ENCODE results near the gene SNTB2.
"Not testable (repeated sequence)": the region's sequence is repeated elsewhere in the genome, so short reads cannot be mapped to it uniquely, and the experiment has no call there.

The SNTB2 gene

DNA sequence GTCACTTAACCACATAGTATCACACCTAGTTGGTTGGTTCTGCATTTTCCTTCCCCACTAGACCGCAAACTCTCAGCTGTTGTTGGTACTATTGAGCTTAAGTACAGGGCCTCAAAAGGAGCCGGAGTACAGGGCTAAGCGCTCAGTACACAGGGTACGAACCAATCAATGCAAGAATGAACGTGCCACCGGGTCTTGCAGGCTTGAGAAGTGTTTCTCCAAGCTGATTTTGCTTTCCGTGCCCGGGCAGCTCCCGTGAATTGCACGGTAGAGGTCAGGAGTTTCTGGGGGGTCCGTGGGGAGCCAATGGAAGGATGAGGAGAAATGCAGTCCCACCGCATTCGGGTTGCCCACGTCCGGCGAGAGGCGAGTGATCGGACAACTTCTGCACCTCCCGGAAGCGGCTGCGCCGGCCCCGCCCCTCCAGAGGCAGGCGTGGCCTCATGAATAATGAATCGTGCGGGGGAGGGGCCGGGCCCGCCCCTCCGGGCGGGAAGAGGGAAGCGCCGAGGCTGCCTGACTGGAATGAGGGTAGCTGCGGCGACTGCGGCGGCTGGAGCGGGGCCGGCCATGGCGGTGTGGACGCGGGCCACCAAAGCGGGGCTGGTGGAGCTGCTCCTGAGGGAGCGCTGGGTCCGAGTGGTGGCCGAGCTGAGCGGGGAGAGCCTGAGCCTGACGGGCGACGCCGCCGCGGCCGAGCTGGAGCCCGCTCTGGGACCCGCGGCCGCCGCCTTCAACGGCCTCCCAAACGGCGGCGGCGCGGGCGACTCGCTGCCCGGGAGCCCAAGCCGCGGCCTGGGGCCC lies at the start of gene SNTB2:
TSS of gene SNTB2 (plus strand) at position 523 of the 804 bp plus-strand sequence. CDS start at position 526, 3 bp downstream.
- peak; percentile 50 to 70 (median 64) for DNase-seq (ENCODE audit: low read depth in 2 of 3, low spot score in 2 of 3)

DNA sequence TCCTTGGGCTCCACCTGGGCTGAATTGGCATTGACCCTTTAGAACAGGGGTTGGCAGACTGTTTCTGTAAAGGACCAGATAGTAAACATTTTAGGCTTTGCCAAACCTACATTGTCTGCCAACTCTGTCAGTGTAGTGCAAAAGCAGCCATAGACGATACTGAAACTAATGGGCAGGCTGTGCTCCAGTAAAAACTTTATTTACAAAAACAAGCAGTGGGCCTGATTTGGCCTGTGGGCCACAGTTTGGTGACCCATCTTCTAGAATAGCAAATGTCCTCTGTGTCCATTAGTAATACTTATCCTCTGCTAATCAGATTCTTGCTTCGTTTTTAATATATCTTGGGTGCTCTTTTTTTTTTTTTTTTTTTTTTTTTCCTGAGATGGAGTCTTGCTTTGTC lies 48.4 kb upstream of the SNTB2 start:
- no peak for DNase-seq (ENCODE audit: low read depth in 2 of 3, low spot score in 2 of 3)

DNA sequence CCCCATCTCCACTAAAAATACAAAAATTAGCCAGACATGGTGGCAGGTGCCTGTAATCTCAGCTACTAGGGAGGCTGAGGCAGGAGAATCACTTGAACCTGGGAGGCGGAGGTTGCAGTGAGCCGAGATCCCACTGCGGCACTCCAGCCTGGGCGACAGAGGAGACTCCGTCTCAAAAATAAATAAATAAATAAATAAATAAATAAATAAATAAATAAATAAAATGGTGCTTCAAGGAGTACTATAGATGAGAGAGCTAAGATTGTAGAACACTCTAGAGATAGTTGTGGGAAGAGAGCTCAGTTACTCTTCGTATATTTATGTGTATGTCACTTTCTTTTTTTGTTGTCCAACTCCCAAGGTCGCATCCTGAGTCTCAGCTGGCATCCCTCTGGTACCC lies 47.5 kb upstream of the SNTB2 start:
- not testable (repeated sequence) for DNase-seq (ENCODE audit: low read depth in 2 of 3, low spot score in 2 of 3)

DNA sequence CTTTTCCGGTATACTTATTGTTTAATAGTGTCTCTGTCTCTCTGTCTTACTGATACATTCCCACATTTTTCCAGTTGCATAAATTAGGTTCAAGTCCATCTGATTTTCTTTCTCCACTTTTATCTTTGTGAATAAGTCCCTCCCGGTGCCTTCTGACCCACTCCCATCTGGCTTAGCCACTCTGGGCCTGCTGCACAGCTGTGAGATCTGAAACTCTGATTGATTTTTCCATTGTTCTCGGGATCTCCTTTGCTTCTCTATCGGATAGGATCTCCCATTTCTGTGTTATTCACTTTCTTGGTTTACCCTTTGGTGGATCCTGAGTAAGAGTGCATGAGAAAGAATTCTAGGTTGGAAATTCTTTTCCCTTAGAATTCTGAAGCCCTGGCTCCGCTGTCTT lies 46.0 kb upstream of the SNTB2 start:
- no peak for DNase-seq (ENCODE audit: low read depth in 2 of 3, low spot score in 2 of 3)

DNA sequence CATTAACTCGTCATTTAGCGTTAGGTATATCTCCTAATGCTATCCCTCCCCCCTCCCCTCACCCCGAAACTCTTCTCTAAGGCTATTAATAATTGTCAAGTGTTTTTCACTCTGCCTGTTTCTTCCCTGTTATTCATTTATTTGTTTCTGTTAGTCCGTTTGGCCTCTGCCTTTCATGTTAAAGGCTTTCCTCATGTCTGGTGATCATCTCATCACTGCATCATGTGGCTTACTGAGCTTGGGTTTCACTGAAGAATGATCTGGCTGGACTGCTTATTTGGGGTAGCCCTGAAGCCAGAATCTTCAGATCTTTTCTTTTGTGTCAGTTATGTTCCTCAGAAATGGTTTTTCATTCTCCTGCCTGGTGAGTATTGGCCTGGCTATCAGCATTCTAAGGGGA lies 45.0 kb upstream of the SNTB2 start:
- no peak for DNase-seq (ENCODE audit: low read depth in 2 of 3, low spot score in 2 of 3)

DNA sequence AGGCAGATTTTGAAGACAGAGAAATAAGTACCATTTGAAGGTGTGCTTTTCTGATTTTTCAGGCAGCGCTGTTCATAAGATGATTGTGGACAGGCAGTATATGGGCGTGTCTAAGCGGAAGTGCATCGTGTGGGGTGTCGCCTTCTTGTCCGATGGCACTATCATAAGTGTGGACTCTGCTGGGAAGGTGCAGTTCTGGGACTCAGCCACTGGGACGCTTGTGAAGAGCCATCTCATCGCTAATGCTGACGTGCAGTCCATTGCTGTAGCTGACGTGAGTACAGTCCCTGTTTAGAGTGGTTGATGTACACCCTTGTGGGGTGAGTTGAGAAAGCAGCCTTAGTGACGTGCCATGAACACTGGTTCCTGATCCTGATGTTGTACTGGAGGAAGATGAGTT lies 43.8 kb upstream of the SNTB2 start:
- no peak for DNase-seq (ENCODE audit: low read depth in 2 of 3, low spot score in 2 of 3)

DNA sequence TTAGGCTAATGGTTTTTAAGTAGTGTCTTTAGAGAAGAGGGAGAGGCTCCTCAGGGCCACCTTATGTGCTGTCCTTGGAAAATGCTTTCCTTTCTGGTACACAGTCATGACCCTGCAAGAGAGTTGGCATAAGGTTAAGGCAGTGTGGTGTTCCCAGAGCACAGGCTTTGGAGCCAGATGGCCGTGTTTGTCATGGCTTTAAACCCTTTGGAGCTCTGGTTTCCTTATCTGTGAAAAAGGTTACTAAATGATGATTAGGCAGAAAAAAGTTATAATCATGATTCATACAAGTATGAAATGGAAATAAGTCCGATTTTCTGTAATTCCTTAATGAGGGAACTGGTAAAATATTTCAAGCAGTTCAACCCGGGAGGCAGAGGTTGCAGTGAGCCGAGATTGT lies 41.3 kb upstream of the SNTB2 start:
- DNase-seq (ENCODE audit: low read depth in 2 of 3, low spot score in 2 of 3) = no peak

DNA sequence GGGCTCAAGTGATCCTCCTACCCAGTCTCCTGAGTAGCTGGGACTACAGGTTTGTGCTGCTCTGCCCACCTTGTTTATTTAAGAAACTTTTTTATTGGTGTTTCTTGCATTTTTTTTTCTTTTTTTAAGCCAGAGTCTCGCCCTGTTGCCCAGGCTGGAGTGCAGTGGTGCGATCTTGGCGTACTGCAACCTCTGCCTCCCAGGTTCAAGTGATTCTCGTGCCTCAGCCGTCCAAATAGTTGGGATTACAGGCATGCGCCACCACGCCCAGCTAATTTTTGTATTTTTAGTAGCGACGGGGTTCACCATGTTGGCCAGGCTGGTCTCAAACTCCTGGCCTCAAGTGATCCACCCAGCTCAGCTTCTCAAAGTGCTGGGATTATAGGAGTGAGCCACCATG lies 37.3 kb upstream of the SNTB2 start:
- DNase-seq (ENCODE audit: low read depth in 2 of 3, low spot score in 2 of 3) = not testable (repeated sequence)

DNA sequence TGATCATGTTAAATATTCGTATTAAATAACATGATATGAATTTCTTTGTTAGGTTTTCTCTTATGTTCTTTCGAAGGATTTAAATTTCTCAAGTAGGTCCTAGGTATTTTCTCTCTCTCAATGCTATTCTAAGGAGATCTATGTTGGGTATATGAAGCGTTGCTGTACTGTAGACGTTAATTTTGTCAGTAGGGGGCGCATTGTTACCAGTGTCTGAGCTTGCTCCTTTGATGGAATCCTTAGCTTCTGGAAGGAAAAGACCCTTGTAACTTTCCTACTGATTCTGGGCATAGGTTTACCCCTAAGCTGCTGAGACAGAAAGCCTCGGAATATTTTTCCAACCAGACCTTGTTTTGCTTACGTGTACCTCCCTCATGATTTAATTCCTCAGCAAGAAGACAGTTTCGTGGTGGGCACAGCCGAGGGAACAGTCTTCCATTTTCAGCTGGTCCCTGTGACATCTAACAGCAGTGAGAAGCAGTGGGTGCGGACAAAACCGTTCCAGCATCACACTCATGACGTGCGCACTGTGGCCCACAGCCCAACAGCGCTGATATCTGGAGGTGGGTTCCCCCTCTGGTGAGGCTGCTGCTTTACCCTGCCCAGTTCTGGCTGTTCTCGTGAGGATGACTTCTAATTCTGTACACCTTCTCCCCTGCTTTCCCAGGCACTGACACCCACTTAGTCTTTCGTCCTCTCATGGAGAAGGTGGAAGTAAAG lies 36.7 kb upstream of the SNTB2 start:
- DNase-seq (ENCODE audit: low read depth in 2 of 3, low spot score in 2 of 3) = no peak

DNA sequence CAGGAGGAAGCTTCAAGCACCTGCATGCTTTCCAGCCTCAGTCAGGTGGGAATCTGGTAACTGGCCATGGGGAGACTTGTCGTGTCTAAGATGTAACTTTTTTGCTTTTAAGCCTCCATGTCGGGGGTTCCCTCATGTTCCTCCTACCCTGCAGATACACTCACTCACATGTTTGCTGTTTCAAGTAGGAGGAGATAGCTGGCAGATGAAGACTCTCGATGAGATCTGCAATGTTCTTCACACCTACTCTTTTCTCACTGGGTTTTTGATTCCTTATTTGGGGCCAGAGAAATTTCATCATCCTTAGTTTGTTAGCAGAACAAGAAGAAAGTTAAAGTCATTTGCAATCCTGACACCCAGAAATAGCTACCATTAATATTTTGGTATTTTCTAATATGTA lies 29.8 kb upstream of the SNTB2 start:
- no peak for DNase-seq (ENCODE audit: low read depth in 2 of 3, low spot score in 2 of 3)

DNA sequence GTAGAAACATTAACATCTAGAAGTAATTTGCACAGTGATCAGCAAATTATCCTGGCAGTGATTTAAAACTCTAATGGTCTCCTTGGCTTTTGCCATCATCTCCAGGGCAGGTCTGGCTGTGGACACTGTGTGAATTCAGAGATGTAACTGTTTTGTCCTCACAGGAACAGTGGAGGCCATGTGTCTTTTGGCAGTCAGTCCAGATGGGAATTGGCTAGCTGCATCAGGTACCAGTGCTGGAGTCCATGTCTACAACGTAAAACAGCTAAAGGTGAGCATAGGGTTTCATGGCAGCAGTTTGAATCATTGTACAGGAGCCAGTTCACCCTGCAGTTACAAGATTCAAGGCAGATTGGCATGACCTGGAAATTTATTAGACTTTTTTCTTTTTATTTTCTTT lies 26.8 kb upstream of the SNTB2 start:
- DNase-seq (ENCODE audit: low read depth in 2 of 3, low spot score in 2 of 3) = no peak

DNA sequence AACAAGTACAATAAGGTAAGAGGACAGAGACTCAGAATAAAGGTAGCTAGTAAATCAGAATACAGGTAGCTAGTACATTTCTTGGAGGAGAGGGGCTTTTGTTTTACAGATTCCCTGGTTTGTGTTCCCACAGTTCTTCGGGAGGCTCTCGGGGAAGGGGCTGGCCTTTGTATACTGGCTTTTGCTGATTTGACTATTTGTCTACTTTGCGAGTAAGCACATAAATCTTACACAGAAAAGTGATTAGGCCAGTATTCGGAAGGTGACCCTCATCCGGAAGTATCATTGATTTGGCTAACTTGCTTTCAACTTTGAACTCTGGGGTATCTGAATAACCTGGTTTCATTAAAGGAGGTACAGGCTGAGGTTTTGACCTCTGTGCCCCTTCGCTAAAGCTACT lies 21.4 kb upstream of the SNTB2 start:
- no peak for DNase-seq (ENCODE audit: low read depth in 2 of 3, low spot score in 2 of 3)

DNA sequence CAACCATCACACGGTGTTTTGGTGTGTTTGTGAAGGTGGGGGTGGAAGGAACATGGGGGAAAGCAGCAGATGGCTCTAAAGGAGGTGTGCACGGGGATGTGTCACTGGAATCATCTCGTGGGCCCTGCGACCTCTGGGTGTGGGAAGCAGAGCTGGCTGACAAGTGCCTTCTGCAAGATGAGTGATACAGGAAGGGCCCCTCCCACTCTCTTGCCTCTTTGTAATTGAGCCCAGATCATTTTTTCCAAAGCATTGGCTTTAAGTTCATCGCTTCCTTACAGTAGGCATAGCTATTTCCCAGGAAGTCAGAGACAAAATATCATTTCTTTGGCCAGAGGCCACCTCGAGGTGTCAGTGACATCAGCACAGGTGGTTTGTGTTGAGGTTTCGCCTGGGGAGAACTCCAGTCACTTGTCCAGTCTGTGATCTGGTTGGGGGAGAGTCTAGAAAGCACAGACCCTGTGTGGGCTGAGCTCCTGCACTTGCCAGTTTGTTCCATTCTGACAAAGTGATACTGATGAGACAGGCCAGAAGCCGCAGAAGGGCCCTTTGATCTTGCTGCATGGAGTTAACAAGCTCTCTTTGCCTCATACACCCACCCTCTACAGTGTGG lies 20.6 kb upstream of the SNTB2 start:
- DNase-seq (ENCODE audit: low read depth in 2 of 3, low spot score in 2 of 3) = peak; percentile 28 to 62 (median 55)

DNA sequence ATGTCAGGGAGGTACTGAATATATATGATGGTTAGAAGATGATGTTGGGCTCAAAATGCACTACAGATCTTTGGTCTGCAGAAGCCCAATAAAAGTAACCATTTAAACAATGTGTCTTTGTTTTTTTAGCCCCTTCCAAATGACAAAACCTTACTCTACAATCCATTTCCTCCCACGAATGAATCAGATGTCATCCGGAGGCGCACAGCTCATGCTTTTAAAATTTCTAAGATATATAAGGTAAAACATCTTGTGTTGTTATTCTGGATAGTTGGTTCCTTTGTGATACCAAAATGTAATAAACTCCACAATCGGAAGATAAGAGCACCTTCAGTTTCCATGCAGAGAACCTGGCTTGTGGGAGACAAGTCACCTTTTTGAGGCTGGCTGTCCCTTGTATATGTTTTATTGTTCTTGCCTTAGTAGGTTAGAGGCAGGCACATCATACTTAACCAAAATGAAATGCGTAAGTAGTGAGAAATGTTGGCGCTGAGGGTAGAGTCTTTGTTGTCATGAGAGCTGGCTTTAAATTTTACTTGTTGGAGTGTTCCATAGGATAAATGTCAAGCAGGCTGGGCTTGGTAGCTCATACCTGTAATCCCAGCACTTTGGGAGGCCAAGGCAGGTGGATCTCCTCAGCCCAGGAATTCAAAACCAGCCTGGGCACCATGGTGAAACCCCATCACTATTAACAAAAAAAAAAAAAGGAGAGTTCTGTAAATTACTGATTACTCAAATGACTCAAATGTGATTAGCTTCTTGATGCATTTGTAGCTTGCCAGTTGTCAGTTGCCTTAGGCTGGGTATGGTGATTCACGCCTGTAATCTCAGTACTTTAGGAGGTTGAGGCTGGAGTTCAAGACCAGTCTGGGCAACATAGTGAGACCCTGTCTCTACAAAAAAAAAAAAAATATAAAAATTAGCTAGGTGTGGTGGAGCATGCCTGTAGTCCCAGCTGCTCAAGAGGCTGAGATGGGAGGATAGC lies 19.7 kb upstream of the SNTB2 start:
- no peak for DNase-seq (ENCODE audit: low read depth in 2 of 3, low spot score in 2 of 3)

DNA sequence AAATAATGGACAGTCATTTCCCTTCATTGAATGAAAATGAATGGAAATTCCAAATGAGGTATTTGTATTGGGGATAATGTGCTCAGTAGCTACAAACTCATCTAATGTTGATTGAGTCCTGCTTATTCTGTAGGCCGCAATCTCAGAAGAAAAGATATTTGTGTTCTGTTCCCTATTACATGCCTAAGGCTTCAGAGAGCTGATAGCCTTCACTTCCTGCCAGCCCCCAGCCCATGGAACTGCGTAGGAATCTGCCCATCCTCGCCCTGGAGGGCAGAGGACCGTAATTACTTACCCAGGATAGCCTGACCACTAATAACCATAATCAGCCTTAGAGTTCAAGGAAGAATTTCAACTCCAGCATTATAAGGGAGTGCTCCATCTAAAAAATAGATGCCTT lies 17.9 kb upstream of the SNTB2 start:
- DNase-seq (ENCODE audit: low read depth in 2 of 3, low spot score in 2 of 3) = no peak

DNA sequence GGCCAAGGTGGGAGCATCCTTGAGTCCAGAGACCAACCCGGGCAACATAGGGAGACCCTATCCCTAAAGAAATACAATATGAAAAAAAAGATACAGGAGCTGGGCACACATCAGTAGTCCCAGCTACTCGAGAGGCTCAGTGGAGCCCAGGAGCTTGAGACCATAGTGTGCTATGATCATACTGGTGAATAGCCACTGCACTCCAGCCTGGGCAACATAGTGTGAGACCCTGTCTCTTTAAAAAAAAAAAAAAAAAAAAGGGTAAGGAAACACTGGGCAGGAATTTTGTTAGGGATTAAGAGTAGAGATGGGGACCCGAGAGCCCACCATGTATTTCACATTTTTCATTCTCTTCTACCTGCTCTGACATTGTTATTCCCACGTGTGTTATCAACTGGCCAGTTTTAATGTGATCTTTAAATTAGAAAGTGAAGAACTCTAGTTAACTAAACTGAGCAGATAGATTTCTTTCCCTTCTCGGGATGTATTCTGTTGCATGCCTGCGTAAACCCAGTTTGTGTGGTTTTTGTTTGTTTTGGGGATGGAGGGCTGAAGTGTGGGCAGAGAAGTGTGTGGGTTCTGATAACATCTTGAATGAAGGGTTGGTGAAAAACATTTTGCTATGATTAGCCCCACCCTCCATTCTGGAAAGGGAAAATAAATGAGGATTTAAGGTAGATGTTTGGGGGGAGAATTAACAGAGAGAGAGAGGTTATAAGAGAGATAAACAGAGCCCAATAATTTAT lies 17.2 kb upstream of the SNTB2 start:
- no peak for DNase-seq (ENCODE audit: low read depth in 2 of 3, low spot score in 2 of 3)

DNA sequence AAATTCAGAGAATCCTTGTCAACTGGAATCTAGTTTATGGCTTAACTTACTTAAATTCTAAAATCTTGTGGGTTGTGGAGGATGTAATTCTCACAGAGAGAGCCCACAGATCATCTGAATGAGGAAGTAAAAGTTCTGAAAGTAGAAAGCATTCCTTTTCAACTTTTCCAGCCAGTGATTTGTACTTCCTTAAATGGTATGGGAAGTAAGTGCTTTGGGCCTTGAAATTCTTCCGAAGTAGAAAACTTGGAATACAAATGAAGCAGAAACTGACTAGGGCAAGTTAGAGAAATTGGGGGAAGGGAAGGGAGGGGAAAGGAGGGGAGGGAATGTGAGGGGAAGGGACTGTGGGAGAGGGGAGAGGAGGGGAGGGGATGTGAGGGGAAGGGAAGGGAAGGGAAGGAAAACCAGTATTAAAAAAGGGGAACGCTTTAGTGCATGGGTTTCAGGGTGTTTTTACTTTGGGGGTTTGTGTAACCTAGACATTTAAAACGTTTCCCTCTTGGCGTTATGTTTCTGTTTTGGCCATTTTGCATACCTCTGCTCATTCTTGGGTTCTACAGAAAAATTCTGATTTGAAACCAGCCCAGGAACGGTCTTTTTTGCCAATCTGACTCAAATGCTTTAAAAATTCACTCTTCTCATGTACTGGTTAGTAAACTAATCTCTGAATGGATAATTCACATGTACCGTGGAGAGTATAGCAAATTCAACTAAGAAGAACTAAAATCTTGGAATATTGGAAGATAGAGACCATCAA lies 15.5 kb upstream of the SNTB2 start:
- no peak for DNase-seq (ENCODE audit: low read depth in 2 of 3, low spot score in 2 of 3)

DNA sequence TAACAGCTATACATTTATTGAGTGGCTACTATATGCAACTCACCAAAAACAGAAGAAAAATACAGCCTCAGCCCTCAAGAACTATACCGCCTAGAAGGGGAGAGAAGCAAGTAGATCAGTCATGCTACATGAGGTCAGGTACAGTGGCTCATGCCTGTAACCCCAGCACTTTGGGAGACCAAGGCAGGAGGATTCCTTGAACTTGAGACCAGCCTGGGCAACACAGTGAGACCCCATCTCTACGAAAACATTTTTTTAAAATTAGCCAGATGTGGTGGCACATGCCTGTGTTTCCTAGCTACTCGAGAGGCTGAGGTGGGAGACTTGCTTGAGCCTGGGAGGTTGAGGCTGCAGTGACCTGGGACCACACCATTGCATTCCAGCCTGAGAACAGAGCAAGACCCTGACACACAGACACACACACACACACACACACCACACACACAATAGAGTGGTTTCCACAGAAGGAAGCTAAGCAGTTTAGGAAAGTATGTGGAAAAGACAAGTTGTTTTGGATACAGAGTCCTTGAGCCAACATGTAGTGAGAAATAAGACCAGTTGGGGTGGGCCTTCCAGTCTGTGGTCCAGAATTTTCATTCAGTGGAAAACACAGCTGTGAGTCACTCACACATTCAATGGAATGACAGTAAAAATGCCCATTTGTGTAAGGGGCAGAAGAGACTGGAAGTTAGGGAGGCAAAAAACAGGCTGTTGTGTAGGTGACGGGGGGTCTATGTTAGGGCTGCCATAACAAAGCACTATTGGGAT lies 10.7 kb upstream of the SNTB2 start:
- no peak for DNase-seq (ENCODE audit: low read depth in 2 of 3, low spot score in 2 of 3)

Data from activated CD8-positive, alpha-beta memory T cell treated with anti-CD3 and anti-CD28 coated beads for 48 hours (primary cell).